HuH-7 (cell line): ENCODE measurements around the gene CEP72.
"Not testable (repeated sequence)": the region's sequence is repeated elsewhere in the genome, so short reads cannot be mapped to it uniquely, and the experiment has no call there.

ENCODE experiments used
- DNase-seq: peaks from one replicate; pipeline ENCODE4 v3.0.0; 2011; ENCODE audit warnings: low spot score

Gene CEP72

GRCh38 chr5:600886-601541 is 11.1 kb upstream of the CEP72 start:
- no peak for DNase-seq

- no peak for DNase-seq
These were observed 10.2 kb upstream of the CEP72 start for GRCh38 chr5:601771-602465.

DNA sequence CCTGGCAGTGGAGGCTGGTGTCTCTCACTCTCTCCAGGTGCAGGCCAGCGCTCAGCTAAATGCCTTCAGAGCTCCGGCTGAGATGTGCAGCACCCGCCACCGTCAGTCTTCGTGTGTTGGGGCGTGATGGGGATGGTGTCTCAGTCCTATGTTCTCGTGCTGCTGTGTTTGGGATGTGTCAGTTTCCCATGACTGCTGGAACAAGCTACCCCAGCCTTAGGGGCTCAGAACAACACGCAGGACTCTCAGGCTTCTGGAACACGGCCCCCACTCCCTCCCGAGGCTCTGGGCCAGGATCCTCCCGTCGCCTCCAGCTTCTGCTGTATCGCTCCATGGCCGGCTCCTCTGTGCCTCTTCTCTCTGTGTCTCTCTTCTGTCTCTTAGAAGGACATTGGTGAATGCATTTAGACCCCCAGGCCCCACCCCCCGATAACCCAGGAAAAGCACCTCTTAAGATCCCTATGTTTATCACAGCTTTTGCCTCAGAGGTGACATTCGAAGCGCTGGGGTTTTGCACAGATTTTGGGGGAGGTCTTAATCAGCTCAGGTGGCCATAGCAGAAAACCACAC is 9.6 kb upstream of the CEP72 start:
- DNase-seq: no peak

GRCh38 chr5:603081-603998 is 8.8 kb upstream of the CEP72 start:
- no peak for DNase-seq

DNA sequence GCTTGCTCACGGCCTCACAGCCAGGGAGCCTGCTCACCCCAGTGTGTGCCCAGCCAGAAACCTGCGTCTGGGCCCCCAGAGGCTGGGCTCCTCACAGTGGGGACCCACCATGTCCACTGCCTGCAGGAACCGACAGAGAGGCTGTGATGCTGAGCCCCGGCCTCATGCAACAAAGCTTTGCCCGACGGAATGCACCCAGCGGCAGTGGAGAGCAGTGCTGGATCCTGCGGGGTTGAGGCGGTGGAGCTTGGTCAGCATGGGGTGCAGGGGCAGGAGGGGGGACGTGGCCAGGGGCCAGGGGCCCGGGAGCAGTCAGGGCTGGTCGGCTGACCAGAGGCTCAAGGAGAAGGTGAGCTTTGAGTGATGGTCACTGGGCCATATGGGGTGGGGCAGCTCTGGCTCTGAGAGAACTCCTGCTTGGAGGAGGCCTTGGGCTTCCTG is 7.7 kb upstream of the CEP72 start:
- no peak for DNase-seq

DNA sequence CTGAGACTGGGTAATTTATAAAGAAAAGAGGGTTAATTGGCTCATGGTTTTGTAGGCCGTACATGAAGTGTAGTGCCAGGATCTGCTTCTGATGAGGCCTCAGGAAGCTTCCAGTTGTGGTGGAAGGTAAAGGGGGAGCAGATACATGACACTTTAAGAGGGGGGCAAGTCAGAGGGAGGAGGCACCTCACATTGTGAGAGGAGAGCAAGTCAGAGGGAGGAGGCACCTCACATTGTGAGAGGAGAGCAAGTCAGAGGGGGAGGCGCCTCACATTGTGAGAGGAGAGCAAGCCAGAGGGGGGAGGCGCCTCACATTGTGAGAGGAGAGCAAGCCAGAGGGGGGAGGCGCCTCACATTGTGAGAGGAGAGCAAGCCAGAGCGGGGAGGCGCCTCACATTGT is 7.0 kb upstream of the CEP72 start:
- not testable (repeated sequence) for DNase-seq

- no peak for DNase-seq
These were observed 6.1 kb upstream of the CEP72 start for GRCh38 chr5:606061-606460.

DNA sequence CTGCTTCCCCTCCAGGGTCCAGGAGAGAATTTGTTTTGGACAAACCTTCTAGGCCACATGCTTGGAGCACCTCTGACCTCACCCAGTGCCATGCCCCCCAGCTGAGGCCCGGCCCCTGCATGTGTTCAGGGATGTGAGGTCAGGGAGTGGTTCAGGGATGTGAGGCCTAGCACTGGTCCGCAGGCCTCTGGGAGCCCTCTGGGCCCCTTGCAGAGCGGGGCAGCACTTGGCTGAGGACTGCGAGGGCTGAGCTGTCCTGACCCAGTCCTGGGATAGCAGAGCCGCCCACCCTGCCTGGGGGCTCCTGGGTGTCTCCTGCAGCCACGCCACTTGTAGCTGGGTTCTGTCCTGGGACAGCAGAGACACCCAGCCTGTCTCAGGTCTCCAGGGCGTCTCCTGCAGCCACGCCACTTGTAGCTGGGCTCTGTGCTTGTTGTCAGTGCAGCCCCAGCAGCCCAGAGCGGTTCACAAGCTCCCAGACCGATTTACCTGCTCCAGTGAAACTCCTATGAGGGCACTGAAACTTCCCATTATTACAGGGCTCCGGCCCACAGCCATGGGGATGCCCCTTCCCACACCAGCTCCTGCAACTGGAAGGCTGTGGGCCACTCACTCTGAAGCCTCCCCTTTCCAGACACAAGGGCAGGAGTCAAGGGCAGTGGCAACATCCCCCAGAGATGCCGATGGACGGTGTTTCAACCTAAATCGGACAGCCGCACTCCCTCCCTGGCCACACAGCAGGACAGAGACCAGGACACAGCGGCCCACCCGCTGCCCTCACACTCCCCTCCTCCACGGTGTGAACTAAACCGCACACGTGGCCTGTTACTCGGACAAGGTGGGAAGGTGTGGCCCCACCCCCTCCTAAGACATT is 5.4 kb upstream of the CEP72 start:
- DNase-seq: no peak

DNA sequence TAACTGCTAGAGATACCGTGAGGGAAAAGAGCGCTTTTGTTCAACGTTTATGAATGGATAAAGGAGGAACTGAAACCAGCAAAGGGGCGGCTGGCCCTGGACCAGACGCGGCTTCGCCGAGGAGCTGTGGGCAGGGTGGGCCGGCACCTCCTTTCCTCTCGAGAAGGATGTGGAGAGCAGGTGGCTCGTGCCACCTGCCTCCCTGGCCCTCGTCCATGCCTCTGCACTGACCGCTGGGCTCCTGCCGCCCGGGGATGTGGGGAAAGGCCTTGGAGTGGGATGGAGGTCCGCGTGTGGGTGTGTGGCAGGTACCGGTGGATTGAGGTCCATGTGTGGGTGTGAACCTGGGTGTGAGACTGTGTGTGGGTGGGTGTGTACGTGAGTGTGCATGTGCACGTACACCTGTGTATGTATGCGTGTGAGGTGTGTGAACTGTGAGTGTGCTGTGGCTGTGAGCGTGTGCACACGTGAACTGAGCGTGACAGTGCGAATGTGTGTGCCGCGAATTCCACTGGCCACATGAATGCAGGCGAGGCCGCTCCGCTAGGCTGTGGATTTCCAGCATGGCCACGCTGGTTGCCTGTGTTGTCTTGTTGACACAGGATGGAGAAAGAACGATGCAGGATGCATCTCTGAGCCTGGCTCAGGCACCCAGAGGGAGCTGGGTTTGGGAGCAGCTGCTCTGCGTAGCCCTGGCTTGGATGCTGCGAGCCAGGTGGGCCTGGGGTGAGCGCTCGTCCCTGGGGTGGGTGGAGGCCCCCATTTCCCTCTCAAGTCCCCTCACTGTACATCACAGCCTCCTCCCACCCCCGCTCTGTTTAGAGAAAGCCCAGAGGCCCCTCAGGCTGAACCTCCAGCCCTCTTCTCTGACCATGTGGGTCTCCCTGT is 4.4 kb upstream of the CEP72 start:
- DNase-seq: no peak

GRCh38 chr5:608429-609370 is 3.4 kb upstream of the CEP72 start:
- no peak for DNase-seq

DNA sequence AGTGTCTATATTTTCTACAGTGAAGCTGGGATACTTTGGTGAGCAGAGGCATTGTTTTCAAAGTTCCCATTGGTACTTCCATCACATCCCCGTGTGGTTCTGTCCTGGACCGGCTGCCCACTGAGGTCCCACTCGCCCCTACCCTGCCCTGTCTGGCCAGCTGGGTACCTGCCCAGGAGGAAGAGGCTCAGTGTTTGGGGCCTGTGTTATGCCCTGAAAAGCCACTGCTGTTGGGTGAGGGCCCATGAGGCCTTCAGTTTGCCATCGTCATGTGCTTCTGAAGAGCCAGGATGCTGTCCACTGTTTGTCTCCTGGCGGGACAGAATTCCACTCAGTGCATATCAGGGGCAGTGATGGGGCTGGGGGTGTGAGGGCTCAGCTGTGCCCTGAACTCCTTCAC is 2.6 kb upstream of the CEP72 start:
- DNase-seq: no peak

GRCh38 chr5:610011-610743 is 2.0 kb upstream of the CEP72 start:
- DNase-seq: no peak

- DNase-seq: no peak
These were observed 1.1 kb upstream of the CEP72 start for GRCh38 chr5:610744-611730.

DNA sequence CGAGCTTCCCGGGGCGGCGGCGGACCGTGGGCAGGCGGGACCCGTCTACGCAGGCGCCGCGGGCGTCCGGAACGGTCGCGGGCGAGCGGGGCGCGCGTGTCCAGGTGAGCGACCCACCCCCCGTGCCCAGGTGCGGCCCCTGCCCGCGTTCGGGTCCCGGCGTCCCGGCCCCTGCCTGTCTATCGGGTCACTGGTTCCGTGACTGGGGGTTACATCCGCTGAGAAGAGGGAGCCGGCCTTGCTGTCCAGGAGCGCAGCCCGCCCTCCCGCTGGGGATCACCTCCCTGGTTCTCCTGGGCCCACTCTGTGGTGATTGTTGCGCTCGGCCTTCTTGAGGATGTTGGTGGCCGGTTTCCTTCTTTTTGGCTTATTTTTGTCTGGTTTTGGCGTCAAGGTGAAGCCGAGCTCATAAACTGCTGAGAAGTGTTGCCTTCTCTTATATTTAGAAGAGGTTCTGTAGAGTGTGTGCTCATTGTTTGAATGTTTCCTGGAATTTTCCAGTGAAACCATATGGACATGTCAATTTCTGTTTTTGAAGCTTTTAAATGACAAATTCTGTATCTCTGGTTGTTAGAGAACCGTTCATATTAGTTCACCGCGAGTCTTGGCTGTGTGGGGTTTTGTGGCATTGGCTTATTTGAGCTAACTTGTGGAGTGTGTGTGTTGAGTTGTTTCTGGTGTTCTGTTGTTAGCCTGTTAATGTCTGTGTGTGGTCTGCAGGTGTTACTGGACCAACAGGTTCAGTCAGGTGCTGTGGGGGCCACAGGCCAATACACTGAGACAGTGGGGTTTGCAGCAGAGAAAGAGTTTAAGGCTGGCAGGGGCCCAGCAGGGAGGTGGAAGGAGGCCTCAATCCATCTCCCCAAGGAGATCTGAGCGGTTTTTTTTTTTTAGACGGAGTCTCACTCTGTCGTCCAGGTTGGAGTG is 621 bp downstream of the CEP72 start:
- DNase-seq: no peak

- DNase-seq: no peak
These were observed 4.4 kb downstream of the CEP72 start for GRCh38 chr5:616484-617039.

DNA sequence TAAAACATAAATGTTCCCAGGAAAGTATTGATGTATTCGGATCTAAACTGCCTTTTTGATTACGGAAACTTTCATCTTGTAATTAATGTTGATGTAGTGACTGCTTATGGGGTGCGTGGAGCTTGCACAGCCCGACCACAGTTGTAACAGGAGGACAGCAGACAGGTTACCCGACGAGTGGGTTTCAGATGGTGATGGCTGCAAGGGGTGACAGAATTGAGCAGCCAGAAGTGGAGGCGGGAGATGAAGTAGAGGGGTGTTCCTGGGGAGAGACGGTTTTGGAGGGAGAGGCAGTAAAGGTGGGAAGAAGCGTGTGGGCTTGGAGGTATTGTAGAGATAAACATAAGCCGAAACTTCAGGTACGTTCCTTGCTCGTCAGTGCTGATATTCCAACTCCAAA is 5.8 kb downstream of the CEP72 start:
- DNase-seq: no peak
